Measurements from ENCODE around the gene SULT1C3. TPM values are rescaled to one million over a fixed set of nuclear protein-coding genes. Genes with fewer than 3 reads are reported as not detected.

The SULT1C3 gene
- total RNA-seq, 1 experiment from 2014 or later: not detected

DNA sequence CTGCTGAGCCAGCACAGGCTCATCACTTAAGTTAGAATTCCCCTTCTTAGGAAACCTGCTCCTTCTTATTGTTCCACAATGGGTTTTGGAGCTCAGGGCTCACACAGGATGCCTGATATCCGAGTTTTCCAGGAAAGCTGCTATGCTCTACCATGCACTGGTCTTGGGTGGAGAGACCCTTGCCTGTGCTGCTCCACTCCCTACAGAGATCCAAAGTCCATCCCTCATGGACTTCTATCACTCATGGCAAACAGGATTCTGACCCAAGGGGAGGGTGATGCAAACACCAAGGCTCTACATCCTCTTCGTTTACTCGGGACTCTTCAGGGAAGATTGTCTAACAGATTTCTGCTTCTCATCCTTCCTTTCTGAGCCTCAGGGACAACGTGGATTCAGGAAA lies 54.1 kb downstream of the SULT1C3 start:
- H3K36me3 ChIP-seq (ENCODE audit: insufficient read depth, low read length, poor library complexity, severe bottlenecking): no peaks in the 10 kb centered on the region
- no TSS peak for BruUV-seq (replicated peaks)
- TF ChIP-seq, protein P1, sequence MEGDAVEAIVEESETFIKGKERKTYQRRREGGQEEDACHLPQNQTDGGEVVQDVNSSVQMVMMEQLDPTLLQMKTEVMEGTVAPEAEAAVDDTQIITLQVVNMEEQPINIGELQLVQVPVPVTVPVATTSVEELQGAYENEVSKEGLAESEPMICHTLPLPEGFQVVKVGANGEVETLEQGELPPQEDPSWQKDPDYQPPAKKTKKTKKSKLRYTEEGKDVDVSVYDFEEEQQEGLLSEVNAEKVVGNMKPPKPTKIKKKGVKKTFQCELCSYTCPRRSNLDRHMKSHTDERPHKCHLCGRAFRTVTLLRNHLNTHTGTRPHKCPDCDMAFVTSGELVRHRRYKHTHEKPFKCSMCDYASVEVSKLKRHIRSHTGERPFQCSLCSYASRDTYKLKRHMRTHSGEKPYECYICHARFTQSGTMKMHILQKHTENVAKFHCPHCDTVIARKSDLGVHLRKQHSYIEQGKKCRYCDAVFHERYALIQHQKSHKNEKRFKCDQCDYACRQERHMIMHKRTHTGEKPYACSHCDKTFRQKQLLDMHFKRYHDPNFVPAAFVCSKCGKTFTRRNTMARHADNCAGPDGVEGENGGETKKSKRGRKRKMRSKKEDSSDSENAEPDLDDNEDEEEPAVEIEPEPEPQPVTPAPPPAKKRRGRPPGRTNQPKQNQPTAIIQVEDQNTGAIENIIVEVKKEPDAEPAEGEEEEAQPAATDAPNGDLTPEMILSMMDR (conservative IDR thresholded peaks at IDR 0.05; ENCODE audit: low read depth, low read length): no peak
- no peak for TF ChIP-seq EZH2 (IDR thresholded peaks at IDR 0.05; ENCODE audit: borderline replicate concordance, low read depth, low read length, poor library complexity, severe bottlenecking)
- intact Hi-C loops (cut with micrococcal nuclease; ENCODE audit: unreplicated experiment): no loop called here
- DNase-seq (ENCODE audit: low spot score): no peak
- no peaks in the 10 kb centered on the region for H3K4me1 ChIP-seq (ENCODE audit: insufficient read depth, low read length, poor library complexity, severe bottlenecking)
- no peaks in the 10 kb centered on the region for H3K27me3 ChIP-seq (replicated peaks; ENCODE audit: insufficient read depth, low read depth, low read length, poor library complexity)
- H3K27ac ChIP-seq (ENCODE audit: low read depth, low read length, poor library complexity, severe bottlenecking): no peak overlapping the region
- ChIA-PET POLR2A (ENCODE audit: low non-redundant PET) (no interaction called here), CTCF (no interaction called here)
- H3K4me3 ChIP-seq (ENCODE audit: low read depth, low read length, poor library complexity, severe bottlenecking): no peak overlapping the region
- no peaks in the 10 kb centered on the region for H3K9me3 ChIP-seq (ENCODE audit: low read depth, low read length, poor library complexity, severe bottlenecking)

GRCh38 chr2:108297436-108298141 lies 57.8 kb downstream of the SULT1C3 start:
- TF ChIP-seq, protein P1 (conservative IDR thresholded peaks at IDR 0.05; ENCODE audit: low read depth, low read length): no peak
- TF ChIP-seq EZH2 (IDR thresholded peaks at IDR 0.05; ENCODE audit: borderline replicate concordance, low read depth, low read length, poor library complexity, severe bottlenecking): no peak
- no peaks in the 10 kb centered on the region for H3K9me3 ChIP-seq (ENCODE audit: low read depth, low read length, poor library complexity, severe bottlenecking)
- BruUV-seq (replicated peaks): no TSS peak
- ChIA-PET CTCF (no interaction called here), POLR2A (ENCODE audit: low non-redundant PET) (no interaction called here)
- intact Hi-C loops (cut with micrococcal nuclease; ENCODE audit: unreplicated experiment): no loop called here
- no peak for DNase-seq (ENCODE audit: low spot score)
- peaks cover 3% of the 10 kb centered on the region for H3K27me3 ChIP-seq (replicated peaks; ENCODE audit: insufficient read depth, low read depth, low read length, poor library complexity)
- H3K4me1 ChIP-seq (ENCODE audit: insufficient read depth, low read length, poor library complexity, severe bottlenecking): no peaks in the 10 kb centered on the region
- no peaks in the 10 kb centered on the region for H3K36me3 ChIP-seq (ENCODE audit: insufficient read depth, low read length, poor library complexity, severe bottlenecking)
- no peak overlapping the region for H3K4me3 ChIP-seq (ENCODE audit: low read depth, low read length, poor library complexity, severe bottlenecking)
- no peak overlapping the region for H3K27ac ChIP-seq (ENCODE audit: low read depth, low read length, poor library complexity, severe bottlenecking)

- no peak overlapping the region for H3K27ac ChIP-seq (ENCODE audit: low read depth, low read length, poor library complexity, severe bottlenecking)
- CTCF ChIA-PET: no interaction called here
- intact Hi-C loops (cut with micrococcal nuclease; ENCODE audit: unreplicated experiment): no loop called here
- no peaks in the 10 kb centered on the region for H3K36me3 ChIP-seq (ENCODE audit: insufficient read depth, low read length, poor library complexity, severe bottlenecking)
- no peaks in the 10 kb centered on the region for H3K9me3 ChIP-seq (ENCODE audit: low read depth, low read length, poor library complexity, severe bottlenecking)
- BruUV-seq (replicated peaks): no TSS peak
- no peak for DNase-seq (ENCODE audit: low spot score)
- peaks cover 7% of the 10 kb centered on the region for H3K27me3 ChIP-seq (replicated peaks; ENCODE audit: insufficient read depth, low read depth, low read length, poor library complexity)
- no peaks in the 10 kb centered on the region for H3K4me1 ChIP-seq (ENCODE audit: insufficient read depth, low read length, poor library complexity, severe bottlenecking)
- TF ChIP-seq, protein P1 (conservative IDR thresholded peaks at IDR 0.05; ENCODE audit: low read depth, low read length): no peak
- TF ChIP-seq EZH2 (IDR thresholded peaks at IDR 0.05; ENCODE audit: borderline replicate concordance, low read depth, low read length, poor library complexity, severe bottlenecking): no peak
- POLR2A ChIA-PET (ENCODE audit: low non-redundant PET): no interaction called here
- no peak overlapping the region for H3K4me3 ChIP-seq (ENCODE audit: low read depth, low read length, poor library complexity, severe bottlenecking)
These were observed 61.8 kb downstream of the SULT1C3 start for GRCh38 chr2:108301558-108301957.
